ENCODE results near the gene SLC1A2. TPM values are rescaled to one million over a fixed set of nuclear protein-coding genes. Genes with fewer than 3 reads are reported as not detected.

Gene SLC1A2
- total RNA-seq, 1 experiment from 2014 or later = 0.25 TPM

DNA sequence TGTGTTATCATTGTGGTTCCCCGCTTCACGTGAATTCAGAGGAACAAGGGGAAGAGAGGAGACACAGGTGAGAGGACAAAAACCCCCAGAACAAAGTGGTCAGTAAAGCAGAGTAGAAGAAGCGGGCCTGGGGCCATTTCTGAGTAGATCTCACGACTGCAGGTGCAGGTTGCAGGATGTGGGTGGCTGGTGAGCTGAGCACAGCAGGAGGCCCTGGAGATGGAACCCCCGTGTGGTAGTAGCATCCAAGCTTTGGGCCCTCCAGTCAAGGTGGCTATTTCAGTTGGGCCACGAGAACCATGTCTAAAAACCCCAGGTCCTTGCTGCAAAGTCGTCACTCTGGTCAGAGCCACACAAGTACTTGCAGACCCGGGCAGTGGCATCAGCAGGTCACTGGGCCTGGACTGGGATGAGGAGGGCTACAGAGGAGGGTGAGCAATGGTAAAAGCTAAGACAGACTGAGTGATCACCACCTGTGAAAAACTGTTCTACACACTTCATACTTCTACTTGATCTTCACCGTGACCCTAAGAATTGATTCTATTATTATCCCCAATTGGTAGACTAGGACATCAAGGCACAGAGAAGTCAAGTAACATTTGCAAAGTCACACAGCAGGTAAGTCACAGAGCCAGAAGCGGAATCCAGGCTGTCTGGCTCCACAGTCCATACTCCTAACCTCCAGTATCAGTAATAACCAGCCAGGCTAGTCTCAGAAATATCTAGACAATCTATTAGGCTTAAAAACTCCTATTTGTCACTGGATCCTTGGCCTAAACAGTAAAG is 43.8 kb downstream of the SLC1A2 start:
- H4K20me1 ChIP-seq (ENCODE audit: insufficient read depth) = no peaks in the 10 kb centered on the region
- no peak overlapping the region for H3K27ac ChIP-seq (ENCODE audit: low read depth, low read length)
- H3K9me3 ChIP-seq (ENCODE audit: control insufficient read depth in 1 of 2, insufficient read depth in 1 of 2, low read depth in 1 of 2, low read length in 2 of 2) = no peaks in the 10 kb centered on the region
- no peak overlapping the region for H3K4me3 ChIP-seq (replicated peaks in 1 of 2; ENCODE audit: low read depth in 1 of 2, low read length in 2 of 2)
- intact Hi-C loops (cut with micrococcal nuclease) = no loop called here
- ATAC-seq (no peak), DNase-seq (ENCODE audit: low read depth, low spot score) (no peak)
- BruUV-seq (replicated peaks) = no TSS peak
- ChIA-PET RAD21 (ENCODE audit: low non-redundant PET in 1 of 2, low total read pairs in 2 of 2, uncharacterized antibody in 2 of 2, unreplicated experiment in 2 of 2) (no interaction called here), CTCF (no interaction called here), POLR2A (no interaction called here)
- H2AFZ ChIP-seq (ENCODE audit: low read depth, low read length, poor library complexity, severe bottlenecking) = no peak overlapping the region
- H3K9ac ChIP-seq (ENCODE audit: low read length) = no peak overlapping the region
- H3K79me2 ChIP-seq (ENCODE audit: insufficient read depth, low read length) = no peaks in the 10 kb centered on the region
- H3K27me3 ChIP-seq (ENCODE audit: insufficient read depth, low read length) = no peaks in the 10 kb centered on the region
- H3K4me1 ChIP-seq (ENCODE audit: control insufficient read depth in 1 of 2, insufficient read depth in 2 of 2, low read length in 2 of 2) = peaks cover 8 to 18% of the 10 kb centered on the region in 2 experiments; a peak in 3 of 4 replicates
- TF ChIP-seq EZH2 (IDR thresholded peaks at IDR 0.05) = no peak
- no peak for TF ChIP-seq RAD21 (IDR thresholded peaks at IDR 0.05; ENCODE audit: low read depth)
- TF ChIP-seq, protein P1, sequence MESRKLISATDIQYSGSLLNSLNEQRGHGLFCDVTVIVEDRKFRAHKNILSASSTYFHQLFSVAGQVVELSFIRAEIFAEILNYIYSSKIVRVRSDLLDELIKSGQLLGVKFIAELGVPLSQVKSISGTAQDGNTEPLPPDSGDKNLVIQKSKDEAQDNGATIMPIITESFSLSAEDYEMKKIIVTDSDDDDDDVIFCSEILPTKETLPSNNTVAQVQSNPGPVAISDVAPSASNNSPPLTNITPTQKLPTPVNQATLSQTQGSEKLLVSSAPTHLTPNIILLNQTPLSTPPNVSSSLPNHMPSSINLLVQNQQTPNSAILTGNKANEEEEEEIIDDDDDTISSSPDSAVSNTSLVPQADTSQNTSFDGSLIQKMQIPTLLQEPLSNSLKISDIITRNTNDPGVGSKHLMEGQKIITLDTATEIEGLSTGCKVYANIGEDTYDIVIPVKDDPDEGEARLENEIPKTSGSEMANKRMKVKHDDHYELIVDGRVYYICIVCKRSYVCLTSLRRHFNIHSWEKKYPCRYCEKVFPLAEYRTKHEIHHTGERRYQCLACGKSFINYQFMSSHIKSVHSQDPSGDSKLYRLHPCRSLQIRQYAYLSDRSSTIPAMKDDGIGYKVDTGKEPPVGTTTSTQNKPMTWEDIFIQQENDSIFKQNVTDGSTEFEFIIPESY (IDR thresholded peaks at IDR 0.05; ENCODE audit: extremely low read depth, insufficient replicate concordance, low read length) = no peak
- TF ChIP-seq YY1 (IDR thresholded peaks at IDR 0.05; ENCODE audit: extremely low read depth, insufficient replicate concordance, low read depth, low read length) = no peak
- TF ChIP-seq MAX (IDR thresholded peaks at IDR 0.05) = no peak
- TF ChIP-seq ATF3 (IDR thresholded peaks at IDR 0.05) = no peak
- TF ChIP-seq SIN3A (IDR thresholded peaks at IDR 0.05; ENCODE audit: low read depth) = no peak
- TF ChIP-seq POLR2A (IDR thresholded peaks at IDR 0.05; ENCODE audit: borderline replicate concordance, extremely low read depth, insufficient read depth, insufficient read length) = no peak
- no peak for TF ChIP-seq EGR1 (IDR thresholded peaks at IDR 0.05; ENCODE audit: low read depth)
- TF ChIP-seq CTCF (IDR thresholded peaks at IDR 0.05 in 2 of 3, conservative IDR thresholded peaks at IDR 0.05 in 1 of 3; ENCODE audit: borderline replicate concordance in 1 of 3, insufficient read depth in 1 of 3, low read depth in 2 of 3, low read length in 2 of 3) = no peak
- TF ChIP-seq REST (IDR thresholded peaks at IDR 0.05; ENCODE audit: low read depth) = no peak
- no peak for TF ChIP-seq SP1 (IDR thresholded peaks at IDR 0.05; ENCODE audit: low read depth)
- TF ChIP-seq FOSL1 (IDR thresholded peaks at IDR 0.05; ENCODE audit: low read depth) = no peak
- TF ChIP-seq JUND (IDR thresholded peaks at IDR 0.05) = no peak
- no peak for TF ChIP-seq SRF (IDR thresholded peaks at IDR 0.05; ENCODE audit: low read depth)
- no peak for TF ChIP-seq TCF7L2 (IDR thresholded peaks at IDR 0.05; ENCODE audit: borderline replicate concordance, extremely low read depth, insufficient read depth, insufficient read length)
- TF ChIP-seq ELF1 (IDR thresholded peaks at IDR 0.05; ENCODE audit: borderline replicate concordance, low read depth) = no peak
- TF ChIP-seq EZH2phosphoT487 (IDR thresholded peaks at IDR 0.05; ENCODE audit: borderline replicate concordance) = no peak
- no peaks in the 10 kb centered on the region for H3K9me2 ChIP-seq (ENCODE audit: insufficient read depth)
- no peak overlapping the region for H3K4me2 ChIP-seq (ENCODE audit: low read length)
- no peaks in the 10 kb centered on the region for H3K36me3 ChIP-seq (ENCODE audit: control insufficient read depth in 1 of 2, insufficient read depth in 2 of 2, low read length in 2 of 2)

All from HCT116 (cell line).